Raji (cell line): ENCODE measurements around the gene OSBP2.

ENCODE experiments used
- POLR2A ChIP-seq: IDR thresholded peaks from 2 replicates; pipeline ENCODE4 v1.6.1; 2011; ENCODE audit warnings: low read depth, low read length, control low read depth; ENCODE audit not compliant: insufficient read depth

Gene OSBP2

DNA sequence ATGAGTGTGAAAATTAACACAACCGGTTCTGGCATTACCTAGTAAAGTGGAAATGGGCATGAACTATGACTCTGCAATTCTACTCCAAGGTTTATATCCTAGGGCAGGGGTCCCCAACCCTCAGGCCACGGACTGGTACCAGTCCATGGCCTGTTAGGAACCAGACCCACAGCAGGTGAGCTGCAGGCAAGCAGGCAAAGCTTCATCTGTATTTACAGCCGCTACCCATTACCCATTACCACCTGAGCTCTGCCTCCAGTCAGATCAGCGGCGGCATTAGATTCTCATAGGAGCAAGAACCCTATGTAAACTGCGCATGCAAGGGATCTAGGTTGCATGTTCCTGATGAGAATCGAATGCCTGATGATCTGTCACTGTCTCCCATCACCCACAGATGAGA lies 224.1 kb downstream of the OSBP2 start:
- no peak for TF ChIP-seq POLR2A

DNA sequence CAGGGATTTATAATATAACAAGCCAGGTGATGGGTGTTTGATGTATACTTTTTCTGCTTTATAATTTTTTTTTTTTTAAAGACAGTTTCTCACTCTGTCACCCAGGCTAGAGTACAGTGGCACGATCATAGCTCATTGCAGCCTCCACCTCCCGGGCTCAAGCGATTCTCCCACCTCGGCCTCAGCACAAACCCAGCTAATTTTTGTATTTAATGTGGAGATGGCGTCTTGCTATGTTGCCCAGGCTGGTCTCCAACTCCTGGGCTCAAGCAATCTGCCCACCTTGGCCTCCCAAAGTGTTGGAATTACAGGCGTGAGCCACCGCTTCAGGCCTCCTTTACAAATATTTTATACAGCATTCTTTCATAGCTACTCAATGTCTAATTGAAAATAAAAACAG lies 225.3 kb downstream of the OSBP2 start:
- TF ChIP-seq POLR2A, result no peak

- TF ChIP-seq POLR2A, result no peak
These were observed 225.7 kb downstream of the OSBP2 start for GRCh38 chr22:30920407-30920806.

GRCh38 chr22:30921108-30921507 lies 226.4 kb downstream of the OSBP2 start:
- TF ChIP-seq POLR2A, result no peak

DNA sequence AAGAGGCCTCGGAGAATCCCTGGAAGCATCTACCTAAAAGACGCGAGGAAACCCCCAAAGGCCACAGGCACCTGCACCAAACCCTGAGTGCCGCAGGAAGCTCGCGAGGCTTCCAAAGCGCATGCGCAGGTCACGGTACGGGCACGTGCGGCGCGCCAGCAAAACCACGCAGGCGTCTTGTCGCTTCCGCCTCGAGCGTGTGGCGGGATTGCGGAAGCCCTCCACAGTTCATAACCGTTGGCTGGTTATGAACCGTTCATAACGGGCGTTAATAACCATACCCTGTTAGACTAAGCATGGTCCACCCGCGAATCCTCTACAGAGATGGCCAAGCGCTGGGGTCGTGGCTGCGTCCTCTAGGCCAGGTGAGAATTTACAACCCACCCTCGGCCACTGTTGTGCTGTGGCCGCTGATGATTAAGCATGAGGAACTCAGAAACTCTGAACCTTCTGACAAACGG lies 227.5 kb downstream of the OSBP2 start:
- TF ChIP-seq POLR2A, result no peak

- TF ChIP-seq POLR2A, result no peak
These were observed 228.7 kb downstream of the OSBP2 start for GRCh38 chr22:30923168-30923900.

GRCh38 chr22:30925667-30926066 lies 231.0 kb downstream of the OSBP2 start:
- no peak for TF ChIP-seq POLR2A

GRCh38 chr22:30926706-30927105 lies 232.0 kb downstream of the OSBP2 start:
- TF ChIP-seq POLR2A, result no peak

GRCh38 chr22:30927806-30928205 lies 233.1 kb downstream of the OSBP2 start:
- TF ChIP-seq POLR2A, result no peak

- TF ChIP-seq POLR2A, result no peak
These were observed 233.7 kb downstream of the OSBP2 start for GRCh38 chr22:30928401-30928800.

- no peak for TF ChIP-seq POLR2A
These were observed 235.6 kb downstream of the OSBP2 start for GRCh38 chr22:30930228-30930627.

GRCh38 chr22:30931541-30932300 lies 237.0 kb downstream of the OSBP2 start:
- TF ChIP-seq POLR2A, result no peak

DNA sequence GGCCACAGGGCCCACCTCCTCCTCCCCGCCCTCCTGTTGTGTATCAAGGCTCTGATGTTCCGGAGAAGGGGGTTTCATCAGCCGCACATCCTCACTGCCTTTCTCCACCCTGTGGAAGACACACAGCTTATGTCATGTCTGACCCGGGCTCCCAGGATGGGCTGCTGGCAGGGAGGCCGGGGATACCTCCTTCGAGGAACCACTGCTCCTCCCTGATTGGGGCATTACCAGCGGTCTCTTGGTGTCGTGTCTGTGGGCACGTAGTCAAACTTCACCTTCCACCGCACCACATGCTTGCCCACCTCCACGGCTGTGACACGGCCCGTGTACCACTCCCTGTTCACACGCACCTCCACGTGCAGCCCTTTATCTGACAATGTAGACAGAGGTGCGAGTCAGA lies 238.0 kb downstream of the OSBP2 start:
- no peak for TF ChIP-seq POLR2A

DNA sequence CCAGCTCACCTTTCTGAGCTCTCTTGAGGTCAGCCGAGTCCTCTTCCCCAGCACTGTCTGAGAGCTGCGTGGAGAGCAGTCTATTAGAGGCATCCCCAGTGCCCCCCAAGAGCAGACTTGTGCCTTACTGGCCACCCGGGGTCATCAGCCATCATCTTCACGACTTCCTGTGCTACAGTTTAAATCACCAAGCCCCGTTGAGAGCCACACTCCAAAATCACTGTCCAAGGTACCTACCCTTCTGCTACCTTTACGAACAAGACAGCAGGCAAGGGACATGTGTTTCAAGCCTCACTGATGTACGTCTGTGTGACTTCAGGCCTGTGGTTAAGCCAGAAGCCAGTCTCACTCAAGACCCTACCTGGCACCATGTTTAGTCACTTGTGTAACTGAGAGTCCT lies 238.8 kb downstream of the OSBP2 start:
- no peak for TF ChIP-seq POLR2A

DNA sequence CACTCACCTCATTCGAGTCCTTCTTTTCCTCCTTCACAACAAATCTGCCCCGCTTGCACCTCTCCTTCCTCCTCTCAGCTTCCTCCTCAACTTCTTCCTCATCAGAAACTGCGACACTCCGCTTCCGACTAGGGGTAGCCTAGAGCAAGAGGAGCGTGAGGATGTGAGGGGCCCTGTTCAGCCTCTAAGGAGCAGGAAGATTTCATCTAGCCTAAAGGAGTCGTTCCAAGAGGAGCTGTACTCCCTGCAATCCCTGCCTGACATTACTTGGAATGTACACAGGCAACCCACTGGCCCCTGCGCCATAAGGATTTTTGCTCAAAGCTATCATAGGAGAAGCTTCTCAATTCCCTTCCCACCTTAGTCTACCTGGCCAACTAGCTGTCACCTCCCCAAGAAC lies 239.4 kb downstream of the OSBP2 start:
- TF ChIP-seq POLR2A, result no peak

DNA sequence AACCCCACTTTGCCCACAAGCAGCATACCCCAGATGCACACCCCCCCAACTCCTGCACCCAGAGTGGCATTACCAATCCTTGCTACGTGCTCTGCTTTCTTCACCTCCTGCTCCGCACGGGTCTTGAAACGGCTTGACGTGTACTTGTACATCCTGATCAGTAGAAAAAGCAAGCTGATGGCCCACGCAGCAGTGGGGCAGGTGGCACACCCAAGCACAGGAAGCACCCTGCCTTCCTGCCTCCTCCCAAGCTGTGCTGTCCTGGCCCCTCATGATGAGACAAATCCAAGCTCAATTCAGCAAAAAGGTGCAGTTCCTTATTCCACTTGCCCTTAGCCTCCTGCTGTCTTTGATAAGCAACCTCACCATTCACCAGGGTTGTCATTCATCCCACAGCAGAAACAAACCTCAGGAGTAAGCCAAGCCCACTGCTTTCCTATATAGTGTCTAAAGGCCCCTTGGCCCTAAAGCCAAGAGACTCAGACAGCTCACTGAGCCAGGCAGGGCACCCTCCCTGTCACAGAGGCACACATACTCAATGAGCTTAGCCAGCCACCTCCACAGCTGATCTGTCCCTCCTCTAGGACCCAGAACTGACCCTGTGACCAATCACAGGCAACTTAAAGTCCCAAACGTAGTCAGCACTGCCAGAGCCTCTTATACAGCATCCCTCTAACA lies 246.2 kb downstream of the OSBP2 start:
- no peak for TF ChIP-seq POLR2A
